HCT116 (cell line): ENCODE data around the gene CYBRD1. TPM values are rescaled to one million over a fixed set of nuclear protein-coding genes. Genes with fewer than 3 reads are reported as not detected.

Experiments
- ATAC-seq: fragments of 200-7000 bp; cut with Tn5 transposase; 2 replicates; pipeline ENCODE4 v1.9.1; 2020; ENCODE audit warnings: mild to moderate bottlenecking, moderate library complexity
- BruUV-seq: library from RNA; stranded (reverse); fragments of 400-500 nt; replicated peaks from 2 replicates; lab custom pipeline; 2021; lab: Mats Ljungman, UMichigan
- CTCF ChIA-PET: fragments of 300-600 bp; sonication (Branson Sonifier 250); formaldehyde crosslinking; loops from one replicate; lab custom pipeline; 2021; ENCODE audit warnings: antibody characterized with exemption; lab: Charles Lee
- POLR2A ChIA-PET: fragments of 300-600, 350-600 bp; sonication (Branson Sonifier 250); formaldehyde crosslinking; loops from one replicate; lab custom pipeline; 2021; ENCODE audit warnings: antibody characterized with exemption; lab: Charles Lee
- RAD21 ChIA-PET, 2 experiments: fragments of 300-600 bp; sonication (Branson Sonifier 250); formaldehyde crosslinking; loops; one replicate each; lab custom pipeline; 2023; ENCODE audit warnings: low total read pairs in 2 of 2; ENCODE audit not compliant: uncharacterized antibody in 2 of 2, unreplicated experiment in 2 of 2, low non-redundant PET in 1 of 2; lab: Charles Lee
- DNase-seq: peaks from one replicate; pipeline ENCODE4 v3.0.0-alpha.2; 2010; ENCODE audit warnings: low read depth, low spot score
- H2AFZ ChIP-seq: fragments of 200-600 bp; shearing (Covaris generic), sonication (generic); 2 replicates; pipeline ENCODE4 v1.6.1; 2017; ENCODE audit warnings: low read depth, mixed run types, mixed read lengths, antibody characterized with exemption, low read length; ENCODE audit not compliant: poor library complexity, severe bottlenecking
- H3K27ac ChIP-seq: 2 replicates; pipeline ENCODE4 v1.5.1; 2012; ENCODE audit warnings: low read depth, low read length
- H3K27me3 ChIP-seq: fragments of 200-600 bp; sonication (generic); 2 replicates; pipeline ENCODE4 v1.6.1; 2016; ENCODE audit warnings: mixed run types, low read length, mixed read lengths; ENCODE audit not compliant: insufficient read depth
- H3K36me3 ChIP-seq, 2 experiments: fragments of 200-500 bp in 1 of 2; fragments of 200-600 bp in 1 of 2; sonication (Bioruptor generic) in 1 of 2; sonication (generic) in 1 of 2; 2 replicates each; pipeline versions ENCODE4 v1.5.1 to v1.6.1; 2014 to 2016; ENCODE audit warnings: low read length in 2 of 2, inconsistent platforms in 1 of 2, mixed read lengths in 1 of 2, mixed run types in 1 of 2; ENCODE audit not compliant: insufficient read depth in 2 of 2, control insufficient read depth in 1 of 2
- H3K4me1 ChIP-seq, 2 experiments: fragments of 200-600 bp in 1 of 2; sonication (generic) in 1 of 2; 2 replicates each; pipeline versions ENCODE4 v1.5.1 to v1.6.1; 2012 to 2017; ENCODE audit warnings: low read length in 2 of 2, inconsistent platforms in 1 of 2, mild to moderate bottlenecking in 1 of 2, mixed read lengths in 1 of 2, mixed run types in 1 of 2, moderate library complexity in 1 of 2; ENCODE audit not compliant: insufficient read depth in 2 of 2, control insufficient read depth in 1 of 2
- H3K4me2 ChIP-seq: fragments of 200-600 bp; sonication (generic); 2 replicates; pipeline ENCODE4 v1.6.1; 2017; ENCODE audit warnings: mixed run types, low read length, mixed read lengths
- H3K4me3 ChIP-seq, 2 experiments: fragments of 200-600 bp in 1 of 2; sonication (generic) in 1 of 2; replicated peaks in 1 of 2; 2 replicates each; pipeline ENCODE4 v1.5.1; 2011 to 2016; ENCODE audit warnings: low read length in 2 of 2, control low read depth in 1 of 2, low read depth in 1 of 2, mild to moderate bottlenecking in 1 of 2, mixed read lengths in 1 of 2, mixed run types in 1 of 2
- H3K79me2 ChIP-seq: fragments of 200-600 bp; sonication (generic); 2 replicates; pipeline ENCODE4 v1.6.1; 2017; ENCODE audit warnings: mild to moderate bottlenecking, mixed run types, low read length, moderate library complexity, mixed read lengths; ENCODE audit not compliant: insufficient read depth
- H3K9ac ChIP-seq: fragments of 200-600 bp; sonication (generic); 2 replicates; pipeline ENCODE4 v1.6.1; 2016; ENCODE audit warnings: low read length, mixed read lengths
- H3K9me2 ChIP-seq: fragments of 200-600 bp; sonication (generic), shearing (Covaris generic); 2 replicates; pipeline ENCODE4 v1.6.1; 2017; ENCODE audit warnings: mixed run types, mild to moderate bottlenecking, moderate library complexity; ENCODE audit not compliant: insufficient read depth
- H3K9me3 ChIP-seq, 2 experiments: fragments of 200-500 bp in 1 of 2; fragments of 200-600 bp in 1 of 2; sonication (Bioruptor generic) in 1 of 2; sonication (generic) in 1 of 2; 2 replicates each; pipeline ENCODE4 v1.6.1; 2014 to 2017; ENCODE audit warnings: low read length in 2 of 2, mixed read lengths in 2 of 2, inconsistent platforms in 1 of 2, low read depth in 1 of 2, mild to moderate bottlenecking in 1 of 2, mixed run types in 1 of 2, moderate library complexity in 1 of 2; ENCODE audit not compliant: control insufficient read depth in 1 of 2, insufficient read depth in 1 of 2
- H4K20me1 ChIP-seq: fragments of 200-600 bp; sonication (generic), shearing (Covaris generic); 2 replicates; pipeline ENCODE4 v1.6.1; 2017; ENCODE audit warnings: mixed run types, mild to moderate bottlenecking, moderate library complexity; ENCODE audit not compliant: insufficient read depth
- CBX3 ChIP-seq: IDR thresholded peaks from 2 replicates; pipeline ENCODE4 v1.6.1; 2012; ENCODE audit warnings: low read depth
- CEBPB ChIP-seq: IDR thresholded peaks from 2 replicates; pipeline ENCODE4 v1.6.1; 2012; ENCODE audit warnings: low read depth
- CTCF ChIP-seq, 3 experiments: fragments of 200-600 bp in 1 of 3; sonication (generic) in 1 of 3; IDR thresholded peaks in 2 of 3; conservative IDR thresholded peaks in 1 of 3; 2 replicates each; pipeline ENCODE4 v1.5.1; 2012 to 2017; ENCODE audit warnings: low read depth in 2 of 3, low read length in 2 of 3, antibody characterized with exemption in 1 of 3, borderline replicate concordance in 1 of 3, control low read depth in 1 of 3, mild to moderate bottlenecking in 1 of 3, mixed read lengths in 1 of 3, mixed run types in 1 of 3, moderate library complexity in 1 of 3; ENCODE audit not compliant: insufficient read depth in 1 of 3
- EGR1 ChIP-seq: IDR thresholded peaks from 2 replicates; pipeline ENCODE4 v1.6.1; 2012; ENCODE audit warnings: low read depth
- ELF1 ChIP-seq: IDR thresholded peaks from 2 replicates; pipeline ENCODE4 v1.6.1; 2012; ENCODE audit warnings: low read depth, borderline replicate concordance
- EZH2 ChIP-seq: fragments of 200-600 bp; sonication (generic); IDR thresholded peaks from 2 replicates; pipeline ENCODE4 v1.6.1; 2017; ENCODE audit warnings: antibody characterized with exemption, mixed run types
- EZH2phosphoT487 ChIP-seq: fragments of 200-600 bp; IDR thresholded peaks from 2 replicates; pipeline ENCODE4 v1.6.1; 2018; ENCODE audit warnings: antibody characterized with exemption, borderline replicate concordance
- MAX ChIP-seq: IDR thresholded peaks from 2 replicates; pipeline ENCODE4 v1.6.1; 2012
- POLR2A ChIP-seq: IDR thresholded peaks from 2 replicates; pipeline ENCODE4 v1.7.0; 2011; ENCODE audit warnings: borderline replicate concordance; ENCODE audit not compliant: insufficient read depth, insufficient read length; ENCODE audit errors: extremely low read depth
- SIN3A ChIP-seq: IDR thresholded peaks from 2 replicates; pipeline ENCODE4 v1.6.1; 2012; ENCODE audit warnings: low read depth
- SRF ChIP-seq: IDR thresholded peaks from 2 replicates; pipeline ENCODE4 v1.6.1; 2012; ENCODE audit warnings: low read depth
- TCF7L2 ChIP-seq: IDR thresholded peaks from 2 replicates; pipeline ENCODE4 v1.7.0; 2011; ENCODE audit warnings: borderline replicate concordance, inconsistent platforms; ENCODE audit not compliant: insufficient read depth, insufficient read length; ENCODE audit errors: extremely low read depth
- YY1 ChIP-seq: IDR thresholded peaks from 2 replicates; pipeline ENCODE4 v1.6.1; 2011; ENCODE audit warnings: low read length, low read depth, moderate library complexity, mild to moderate bottlenecking; ENCODE audit not compliant: insufficient replicate concordance; ENCODE audit errors: extremely low read depth
- ZFX ChIP-seq: fragments of 450-650 bp; IDR thresholded peaks from 2 replicates; pipeline ENCODE4 v1.6.1; 2017
- ZNF274 ChIP-seq: fragments of 200-500 bp; sonication (Bioruptor generic); IDR thresholded peaks from 2 replicates; pipeline ENCODE4 v1.6.1; 2014; ENCODE audit warnings: mild to moderate bottlenecking, low read depth, low read length, inconsistent platforms
- intact Hi-C: fragments of 100-400 bp; cut with micrococcal nuclease; formaldehyde crosslinking; loops from 2 replicates; pipeline ENCODE4 v1.10.0; 2022
- total RNA-seq: library from RNA; stranded (reverse); gene quantifications from one replicate; pipeline ENCODE4 v1.2.1, GENCODE V29; 2021; ENCODE audit not compliant: unreplicated experiment
- TF ChIP-seq, protein P1 (sequence below): IDR thresholded peaks from 2 replicates; pipeline ENCODE4 v1.6.1; 2011; ENCODE audit warnings: mild to moderate bottlenecking, low read length, moderate library complexity; ENCODE audit not compliant: insufficient replicate concordance; ENCODE audit errors: extremely low read depth

Gene CYBRD1
- total RNA-seq, 1 experiment from 2014 or later, result 14.9 TPM

DNA sequence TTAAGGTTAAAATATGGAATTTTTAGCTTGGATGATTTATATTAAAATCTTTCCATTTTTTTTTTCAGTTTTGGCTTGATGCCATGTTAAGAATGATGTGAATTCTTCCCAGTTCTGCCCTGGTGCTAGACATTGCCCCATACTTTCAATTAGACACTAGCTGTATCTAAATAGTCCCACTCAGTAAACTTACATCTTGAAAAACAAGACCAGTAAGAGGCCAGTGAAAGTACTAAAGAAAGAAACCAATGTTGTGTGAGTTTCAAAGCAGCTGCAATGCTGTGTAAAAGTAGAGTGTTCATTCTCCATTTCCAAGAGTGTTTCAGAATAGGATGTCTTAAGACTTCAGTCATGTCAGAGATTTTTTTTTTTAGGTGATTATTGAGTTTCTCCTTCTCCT is 40.0 kb upstream of the CYBRD1 start:
- POLR2A ChIA-PET, result no interaction called here
- no peaks in the 10 kb centered on the region for H3K79me2 ChIP-seq
- no peak for DNase-seq
- RAD21 ChIA-PET, result no interaction called here
- no peak for ATAC-seq
- CTCF ChIA-PET, result no interaction called here
- TF ChIP-seq ZFX (no peak), CTCF (IDR thresholded peaks at IDR 0.05 in 2 of 3, conservative IDR thresholded peaks at IDR 0.05 in 1 of 3; ENCODE audit: borderline replicate concordance in 1 of 3, insufficient read depth in 1 of 3, low read depth in 2 of 3, low read length in 2 of 3) (no peak), ZNF274 (no peak), EGR1 (no peak), POLR2A (no peak), MAX (no peak), TCF7L2 (no peak), SIN3A (no peak), CBX3 (no peak), EZH2phosphoT487 (no peak), CEBPB (no peak), SRF (no peak), ELF1 (no peak), YY1 (no peak), EZH2 (no peak)
- TF ChIP-seq, protein P1, sequence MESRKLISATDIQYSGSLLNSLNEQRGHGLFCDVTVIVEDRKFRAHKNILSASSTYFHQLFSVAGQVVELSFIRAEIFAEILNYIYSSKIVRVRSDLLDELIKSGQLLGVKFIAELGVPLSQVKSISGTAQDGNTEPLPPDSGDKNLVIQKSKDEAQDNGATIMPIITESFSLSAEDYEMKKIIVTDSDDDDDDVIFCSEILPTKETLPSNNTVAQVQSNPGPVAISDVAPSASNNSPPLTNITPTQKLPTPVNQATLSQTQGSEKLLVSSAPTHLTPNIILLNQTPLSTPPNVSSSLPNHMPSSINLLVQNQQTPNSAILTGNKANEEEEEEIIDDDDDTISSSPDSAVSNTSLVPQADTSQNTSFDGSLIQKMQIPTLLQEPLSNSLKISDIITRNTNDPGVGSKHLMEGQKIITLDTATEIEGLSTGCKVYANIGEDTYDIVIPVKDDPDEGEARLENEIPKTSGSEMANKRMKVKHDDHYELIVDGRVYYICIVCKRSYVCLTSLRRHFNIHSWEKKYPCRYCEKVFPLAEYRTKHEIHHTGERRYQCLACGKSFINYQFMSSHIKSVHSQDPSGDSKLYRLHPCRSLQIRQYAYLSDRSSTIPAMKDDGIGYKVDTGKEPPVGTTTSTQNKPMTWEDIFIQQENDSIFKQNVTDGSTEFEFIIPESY, result no peak
- H3K4me1 ChIP-seq, result no peaks in the 10 kb centered on the region
- H4K20me1 ChIP-seq, result no peaks in the 10 kb centered on the region
- H3K9ac ChIP-seq, result no peak overlapping the region
- H3K27ac ChIP-seq, result no peak overlapping the region
- BruUV-seq, result no TSS peak
- no peaks in the 10 kb centered on the region for H3K36me3 ChIP-seq
- intact Hi-C loops, result no loop called here
- no peak overlapping the region for H2AFZ ChIP-seq
- no peak overlapping the region for H3K4me2 ChIP-seq
- H3K9me2 ChIP-seq, result no peaks in the 10 kb centered on the region
- H3K4me3 ChIP-seq, result no peak overlapping the region
- H3K27me3 ChIP-seq, result no peaks in the 10 kb centered on the region
- no peaks in the 10 kb centered on the region for H3K9me3 ChIP-seq
